Vagina (tissue), 2 donors: Measurements from ENCODE around the gene IZUMO1. TPM values are rescaled to one million over a fixed set of nuclear protein-coding genes. Genes with fewer than 3 reads are reported as not detected.
"Not testable (repeated sequence)": the region's sequence is repeated elsewhere in the genome, so short reads cannot be mapped to it uniquely, and the experiment has no call there.

Experiments
- DNase-seq, 2 donors: peaks; one replicate each; pipeline ENCODE4 v3.0.0-alpha.2; 2017; ENCODE audit errors: extremely low spot score in 2 of 2
- H3K27ac ChIP-seq: fragments of 200-600 bp; sonication (generic); one replicate; pipeline ENCODE4 v1.5.1; 2019
- H3K27me3 ChIP-seq: fragments of 200-600 bp; sonication (generic); one replicate; pipeline ENCODE4 v1.5.1; 2019
- H3K36me3 ChIP-seq, 2 donors: fragments of 200-600 bp; sonication (generic); one replicate each; pipeline ENCODE4 v1.5.1; 2017 to 2019
- H3K4me1 ChIP-seq: fragments of 200-600 bp; sonication (generic); one replicate; pipeline ENCODE4 v1.5.1; 2019
- H3K4me3 ChIP-seq, 2 donors: fragments of 200-600 bp; sonication (generic); 1 replicate in 1 of 2; 2 replicates in 1 of 2; pipeline ENCODE4 v1.5.1; 2016 to 2019
- H3K9me3 ChIP-seq: fragments of 200-600 bp; sonication (generic); one replicate; pipeline ENCODE4 v1.5.1; 2019
- POLR2A ChIP-seq, 2 donors: fragments of 450-650 bp; IDR thresholded peaks; one replicate each; pipeline ENCODE4 v1.6.1; 2017; ENCODE audit warnings: antibody characterized with exemption in 2 of 2, mild to moderate bottlenecking in 2 of 2, moderate library complexity in 2 of 2
- POLR2AphosphoS5 ChIP-seq, 2 donors: sonication (generic); formaldehyde crosslinking; IDR thresholded peaks; one replicate each; pipeline ENCODE4 v1.9.0; 2017; ENCODE audit warnings: antibody characterized with exemption in 2 of 2, mild to moderate bottlenecking in 2 of 2, low read depth in 1 of 2; ENCODE audit not compliant: insufficient read depth in 1 of 2
- intact Hi-C: fragments of 100-400 bp; cut with DNase I; formaldehyde crosslinking; loops from one replicate; pipeline ENCODE4 v1.15.1; 2023
- total RNA-seq: library from RNA; depleted of rRNA; stranded (reverse); fragments of >200 nt; gene quantifications from one replicate; pipeline ENCODE4 v1.2.3, GENCODE V29; 2016
- TF ChIP-seq, protein P1 (sequence below), 3 experiments: fragments of 450-650 bp in 2 of 3; fragments of 200-600 bp in 1 of 3; sonication (generic) in 1 of 3; IDR thresholded peaks; one replicate each; pipeline ENCODE4 v1.5.1; 2017 to 2019; ENCODE audit warnings: antibody characterized with exemption in 3 of 3, mild to moderate bottlenecking in 2 of 3, moderate library complexity in 2 of 3

Gene IZUMO1
- total RNA-seq, 1 donor from 2014 or later = 2.2 TPM

DNA sequence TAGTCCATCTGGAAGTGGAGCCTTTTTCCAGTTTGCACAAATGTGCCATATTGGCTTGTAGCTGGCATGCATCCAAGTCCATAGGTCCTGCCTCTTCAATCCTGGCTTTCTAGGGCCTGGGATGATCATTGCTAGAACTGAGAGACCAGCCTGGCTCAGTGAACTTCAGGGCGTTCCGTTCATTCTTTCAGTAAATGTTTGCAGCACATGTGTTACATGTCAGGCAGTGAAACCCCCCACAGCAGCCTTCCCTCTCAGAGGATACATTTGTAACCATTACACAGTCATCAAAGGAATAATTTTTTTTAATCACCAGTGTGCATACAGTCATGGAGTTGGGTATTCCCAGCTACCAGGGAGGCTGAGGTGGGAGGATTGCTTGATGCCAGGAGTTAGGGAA, 41.3 kb downstream of the IZUMO1 start:
- intact Hi-C loops = loop anchor here (5.0 kb wide), 1 partner anchor 58 kb away; the partner anchor contains the start of gene CA11
- Histone ChIP-seq H3K36me3 (peaks cover 0 to 12% of the 10 kb centered on the region in 2 donors), H3K27me3 (no peaks in the 10 kb centered on the region)

DNA sequence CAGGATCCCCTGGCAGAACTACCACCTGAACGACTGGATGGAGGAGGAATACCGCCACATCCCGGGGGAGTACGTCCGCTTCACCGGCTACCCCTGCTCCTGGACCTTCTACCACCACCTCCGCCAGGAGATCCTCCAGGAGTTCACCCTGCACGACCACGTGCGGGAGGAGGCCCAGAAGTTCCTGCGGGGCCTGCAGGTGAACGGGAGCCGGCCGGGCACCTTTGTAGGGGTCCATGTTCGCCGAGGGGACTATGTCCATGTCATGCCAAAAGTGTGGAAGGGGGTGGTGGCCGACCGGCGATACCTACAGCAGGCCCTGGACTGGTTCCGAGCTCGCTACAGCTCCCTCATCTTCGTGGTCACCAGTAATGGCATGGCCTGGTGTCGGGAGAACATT, 43.4 kb downstream of the IZUMO1 start:
- intact Hi-C loops = no loop called here
- no peak for TF ChIP-seq POLR2AphosphoS5 (IDR thresholded peaks at IDR 0.05; ENCODE audit: insufficient read depth in 1 of 2, low read depth in 1 of 2)
- TF ChIP-seq POLR2A (IDR thresholded peaks at IDR 0.05) = no peak
- TF ChIP-seq, protein P1, sequence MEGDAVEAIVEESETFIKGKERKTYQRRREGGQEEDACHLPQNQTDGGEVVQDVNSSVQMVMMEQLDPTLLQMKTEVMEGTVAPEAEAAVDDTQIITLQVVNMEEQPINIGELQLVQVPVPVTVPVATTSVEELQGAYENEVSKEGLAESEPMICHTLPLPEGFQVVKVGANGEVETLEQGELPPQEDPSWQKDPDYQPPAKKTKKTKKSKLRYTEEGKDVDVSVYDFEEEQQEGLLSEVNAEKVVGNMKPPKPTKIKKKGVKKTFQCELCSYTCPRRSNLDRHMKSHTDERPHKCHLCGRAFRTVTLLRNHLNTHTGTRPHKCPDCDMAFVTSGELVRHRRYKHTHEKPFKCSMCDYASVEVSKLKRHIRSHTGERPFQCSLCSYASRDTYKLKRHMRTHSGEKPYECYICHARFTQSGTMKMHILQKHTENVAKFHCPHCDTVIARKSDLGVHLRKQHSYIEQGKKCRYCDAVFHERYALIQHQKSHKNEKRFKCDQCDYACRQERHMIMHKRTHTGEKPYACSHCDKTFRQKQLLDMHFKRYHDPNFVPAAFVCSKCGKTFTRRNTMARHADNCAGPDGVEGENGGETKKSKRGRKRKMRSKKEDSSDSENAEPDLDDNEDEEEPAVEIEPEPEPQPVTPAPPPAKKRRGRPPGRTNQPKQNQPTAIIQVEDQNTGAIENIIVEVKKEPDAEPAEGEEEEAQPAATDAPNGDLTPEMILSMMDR (IDR thresholded peaks at IDR 0.05) = no peak
- no peak overlapping the region for H3K4me3 ChIP-seq
- no peak for DNase-seq
- H3K36me3 ChIP-seq = peaks cover 0 to 12% of the 10 kb centered on the region in 2 donors
- no peaks in the 10 kb centered on the region for H3K4me1 ChIP-seq
- H3K27ac ChIP-seq = no peak overlapping the region
- no peaks in the 10 kb centered on the region for H3K27me3 ChIP-seq
- no peaks in the 10 kb centered on the region for H3K9me3 ChIP-seq

More for the DNA sequence above, 41.3 kb downstream of the IZUMO1 start:
- H3K4me1 ChIP-seq = no peaks in the 10 kb centered on the region
- H3K9me3 ChIP-seq = no peaks in the 10 kb centered on the region
- no peak for TF ChIP-seq POLR2A (IDR thresholded peaks at IDR 0.05)
- TF ChIP-seq, protein P1 (IDR thresholded peaks at IDR 0.05) = no peak
- TF ChIP-seq POLR2AphosphoS5 (IDR thresholded peaks at IDR 0.05; ENCODE audit: insufficient read depth in 1 of 2, low read depth in 1 of 2) = no peak
- no peak overlapping the region for H3K27ac ChIP-seq
- DNase-seq = no peak
- no peak overlapping the region for H3K4me3 ChIP-seq

DNA sequence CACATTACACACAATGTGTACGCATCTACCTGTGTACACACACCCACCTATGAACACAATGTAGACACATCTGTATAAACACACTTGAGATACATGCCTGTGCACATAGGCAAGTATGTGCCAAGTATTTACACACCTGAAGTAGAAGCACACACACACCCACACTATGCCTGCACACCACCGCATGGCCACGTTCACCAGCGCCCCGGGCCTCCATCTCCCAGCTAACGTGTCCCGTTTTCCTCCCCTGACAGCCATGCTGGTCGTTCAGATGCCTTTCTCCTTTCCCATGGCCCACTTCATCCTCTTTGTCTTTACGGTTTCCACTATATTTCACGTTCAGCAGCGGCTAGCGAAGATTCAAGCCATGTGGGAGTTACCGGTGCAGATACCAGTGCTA, 44.0 kb downstream of the IZUMO1 start:
- H3K4me1 ChIP-seq = no peaks in the 10 kb centered on the region
- intact Hi-C loops = no loop called here
- H3K27me3 ChIP-seq = no peaks in the 10 kb centered on the region
- H3K27ac ChIP-seq = no peak overlapping the region
- H3K36me3 ChIP-seq = peaks cover 0 to 12% of the 10 kb centered on the region in 2 donors
- no peaks in the 10 kb centered on the region for H3K9me3 ChIP-seq
- no peak for TF ChIP-seq POLR2A (IDR thresholded peaks at IDR 0.05)
- TF ChIP-seq POLR2AphosphoS5 (IDR thresholded peaks at IDR 0.05; ENCODE audit: insufficient read depth in 1 of 2, low read depth in 1 of 2) = no peak
- no peak overlapping the region for H3K4me3 ChIP-seq
- DNase-seq = no peak

DNA sequence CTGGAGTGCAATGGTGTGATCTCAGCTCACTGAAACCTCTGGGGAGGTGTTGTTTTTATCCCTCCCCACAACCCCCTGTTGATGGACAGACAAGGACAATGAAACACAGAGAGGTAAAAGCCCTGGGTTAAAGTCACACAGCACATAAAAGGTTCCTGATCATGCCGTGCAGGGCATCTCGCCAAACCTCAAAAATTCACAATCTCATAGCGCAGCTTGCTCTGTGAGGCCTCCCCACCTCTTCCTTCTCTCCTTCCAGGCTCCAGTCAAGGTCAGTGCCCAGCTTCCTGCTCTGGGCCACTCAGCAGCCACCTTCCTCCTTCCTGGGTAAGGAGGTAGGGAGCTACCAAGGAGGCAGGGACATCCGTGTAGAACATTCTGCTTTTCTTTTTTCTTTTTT, 48.7 kb downstream of the IZUMO1 start:
- Histone ChIP-seq H3K4me3 (no peak overlapping the region), H3K27ac (peak overlapping the region; percentile 42), H3K36me3 (peaks cover 0 to 8% of the 10 kb centered on the region in 2 donors), H3K27me3 (no peaks in the 10 kb centered on the region), H3K9me3 (no peaks in the 10 kb centered on the region), H3K4me1 (peaks cover 13% of the 10 kb centered on the region)
- intact Hi-C loops = no loop called here
- no peak for DNase-seq
- TF ChIP-seq POLR2AphosphoS5 (IDR thresholded peaks at IDR 0.05; ENCODE audit: insufficient read depth in 1 of 2, low read depth in 1 of 2) = no peak
- TF ChIP-seq, protein P1 (IDR thresholded peaks at IDR 0.05) = no peak
- no peak for TF ChIP-seq POLR2A (IDR thresholded peaks at IDR 0.05)

DNA sequence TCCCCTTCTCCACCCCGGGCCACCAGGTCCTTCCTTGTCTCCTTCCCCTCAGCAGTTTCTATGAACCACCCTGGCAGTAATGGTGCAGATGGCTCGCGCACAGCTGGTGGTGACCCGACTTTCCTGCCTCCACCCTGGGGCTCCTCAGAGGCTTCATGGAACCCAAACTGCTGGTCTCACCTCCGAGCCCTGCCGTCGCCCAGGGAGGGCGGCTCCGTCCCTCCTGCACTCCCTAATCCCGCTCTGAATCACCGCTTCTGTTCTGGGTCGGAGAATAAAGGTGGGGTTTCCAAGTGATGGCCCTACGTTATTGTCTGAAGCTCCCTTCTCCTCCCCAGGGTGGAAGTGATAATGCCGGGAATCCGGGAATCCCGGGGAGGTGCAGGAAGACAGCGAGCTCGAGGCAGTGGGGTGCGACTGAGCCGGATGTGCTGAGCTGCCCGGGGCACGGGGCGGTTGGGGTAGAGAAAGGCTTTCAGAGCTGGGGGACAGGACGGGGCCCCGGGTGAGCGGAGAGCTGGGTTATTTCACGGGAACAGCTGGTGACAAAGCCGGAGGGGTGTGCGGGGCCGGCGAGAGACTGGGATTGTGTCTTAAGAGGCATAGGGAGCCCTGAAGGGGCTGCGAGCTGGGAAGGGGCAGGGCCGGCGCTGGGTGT, 50.2 kb downstream of the IZUMO1 start:
- Histone ChIP-seq H3K4me3 (peak overlapping the region in 1 of 2 donors; percentile 37), H3K36me3 (peaks cover 0 to 7% of the 10 kb centered on the region in 2 donors), H3K27ac (peak overlapping the region; percentile 64), H3K9me3 (no peaks in the 10 kb centered on the region), H3K4me1 (peaks cover 13% of the 10 kb centered on the region), H3K27me3 (no peaks in the 10 kb centered on the region)
- no peak for DNase-seq
- intact Hi-C loops = no loop called here
- TF ChIP-seq POLR2AphosphoS5 (IDR thresholded peaks at IDR 0.05; ENCODE audit: insufficient read depth in 1 of 2, low read depth in 1 of 2) = peak in 1 of 2 donors; percentile 20
- TF ChIP-seq POLR2A (IDR thresholded peaks at IDR 0.05) = no peak

DNA sequence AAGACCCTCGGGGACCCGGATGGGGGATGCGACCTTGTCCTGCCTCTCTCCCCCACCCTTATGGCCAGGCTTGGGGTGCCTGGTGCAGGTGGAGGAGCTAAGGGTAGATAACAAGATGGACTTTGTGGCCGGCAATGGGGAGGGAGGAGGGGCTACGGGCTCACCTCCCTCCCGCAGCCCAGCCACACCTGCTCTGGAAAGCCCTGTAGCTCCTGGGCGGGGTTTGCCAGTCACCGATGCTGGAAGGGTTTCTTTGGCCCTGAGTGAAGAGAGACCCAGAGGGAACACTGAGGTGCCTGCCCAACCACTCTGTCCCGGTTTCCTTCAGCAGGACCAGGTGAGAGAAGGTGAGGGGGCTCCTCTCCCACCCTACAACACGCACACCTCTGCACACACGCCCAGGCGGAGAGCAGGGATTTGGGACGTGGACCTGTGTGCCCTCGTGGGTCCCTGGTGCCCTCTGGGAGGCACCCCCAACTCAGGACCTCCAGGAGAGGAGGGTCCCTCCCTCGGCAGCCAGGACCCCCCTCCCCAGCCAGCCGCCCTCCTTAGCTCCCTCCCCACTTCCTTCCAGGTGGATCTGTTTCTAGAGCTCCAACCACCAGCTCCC, 50.9 kb downstream of the IZUMO1 start, which contains the start of gene FUT2:
TSS of gene FUT2 (plus strand) at position 229 of the 610 bp plus-strand sequence. CDS start 6,986 bp downstream, outside the sequence.
- intact Hi-C loops = no loop called here
- TF ChIP-seq POLR2A (IDR thresholded peaks at IDR 0.05) (no peak), POLR2AphosphoS5 (IDR thresholded peaks at IDR 0.05; ENCODE audit: insufficient read depth in 1 of 2, low read depth in 1 of 2) (peak in 1 of 2 donors; percentile 37)
- H3K4me1 ChIP-seq = peaks cover 13% of the 10 kb centered on the region
- no peaks in the 10 kb centered on the region for H3K9me3 ChIP-seq
- H3K36me3 ChIP-seq = peaks cover 0 to under 1% of the 10 kb centered on the region in 2 donors
- H3K27me3 ChIP-seq = no peaks in the 10 kb centered on the region
- H3K4me3 ChIP-seq = peak within 1 kb of the TSS in 1 of 2 donors; percentile 37
- no peak for DNase-seq
- peak within 1 kb of the TSS; percentile 64 for H3K27ac ChIP-seq

DNA sequence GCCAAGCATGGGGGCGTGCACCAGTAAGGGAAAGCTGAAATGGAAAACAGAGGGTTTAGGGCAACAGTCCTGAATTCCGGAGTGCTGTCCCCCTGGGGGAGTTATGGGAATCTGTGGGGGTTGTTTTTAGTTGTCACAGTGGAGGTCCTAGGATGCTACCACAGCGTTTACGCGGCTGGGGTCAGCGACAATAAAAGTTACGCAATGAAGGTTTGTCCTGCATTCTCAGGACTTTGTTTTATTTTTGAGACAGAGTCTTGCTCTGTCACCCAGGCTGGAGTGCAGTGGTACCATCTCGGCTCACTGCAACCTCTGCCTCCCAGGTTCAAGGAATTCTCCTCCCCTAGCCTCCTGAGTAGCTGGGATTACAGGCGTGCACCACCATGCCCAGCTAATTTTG, 53.1 kb downstream of the IZUMO1 start:
- DNase-seq, H3K4me3 ChIP-seq, H3K9me3 ChIP-seq, H3K27me3 ChIP-seq, H3K36me3 ChIP-seq, H3K27ac ChIP-seq, intact Hi-C loops: not testable (repeated sequence)
- peaks cover 13% of the 10 kb centered on the region for H3K4me1 ChIP-seq
